ENCODE results near the gene EEA1. TPM values are rescaled to one million over a fixed set of nuclear protein-coding genes. Genes with fewer than 3 reads are reported as not detected.

EEA1 gene
- total RNA-seq, 1 experiment from 2014 or later = 14.9 TPM

GRCh38 chr12:92739113-92739512 lies 190.0 kb downstream of the EEA1 start:
- no peak overlapping the region for H3K4ac ChIP-seq (ENCODE audit: low read depth, low read length)
- no peak overlapping the region for H3K27ac Mint-ChIP-seq
- H4K91ac ChIP-seq (ENCODE audit: insufficient read length, low read depth, low read length) = no peak overlapping the region
- no peak overlapping the region for H4K8ac ChIP-seq (replicated peaks; ENCODE audit: insufficient read length, low read depth, low read length)
- no peaks in the 10 kb centered on the region for H3K9me3 ChIP-seq (ENCODE audit: control insufficient read depth, low read depth, low read length)
- H3K4me1 ChIP-seq (ENCODE audit: insufficient read depth, low read length) = no peaks in the 10 kb centered on the region; the same call in 1 of the 2 replicates
- H2BK120ac ChIP-seq (ENCODE audit: low read depth, low read length, poor library complexity, severe bottlenecking) = no peak overlapping the region
- no peak overlapping the region for H3K4me2 ChIP-seq (ENCODE audit: insufficient read depth, insufficient read length, low read length)
- no peak overlapping the region for H3K9ac ChIP-seq (ENCODE audit: extremely low read depth, insufficient read length, low read length)
- no peak overlapping the region for H2AFZ ChIP-seq (ENCODE audit: low read length)
- no peaks in the 10 kb centered on the region for H3K9me3 Mint-ChIP-seq
- H3K27me3 Mint-ChIP-seq (ENCODE audit: low read depth) = no peaks in the 10 kb centered on the region
- no peaks in the 10 kb centered on the region for H3K27me3 ChIP-seq (ENCODE audit: insufficient read depth, low read length)
- no peak overlapping the region for H2BK15ac ChIP-seq (ENCODE audit: low read depth, low read length)
- TF ChIP-seq CTCF (conservative IDR thresholded peaks at IDR 0.05) = no peak
- H3K23ac ChIP-seq (ENCODE audit: insufficient read length, low read depth, low read length) = no peak overlapping the region
- no peak overlapping the region for H2BK12ac ChIP-seq (ENCODE audit: insufficient read length, low read depth, low read length)
- no peak overlapping the region for H2BK5ac ChIP-seq (ENCODE audit: insufficient read length, low read length)
- H2BK20ac ChIP-seq (ENCODE audit: low read depth, low read length, poor library complexity, severe bottlenecking) = no peak overlapping the region
- H3K14ac ChIP-seq (ENCODE audit: insufficient read depth, low read length) = no peak overlapping the region
- no CpG with 5 or more reads among the region's 4 CpGs for WGBS (ENCODE audit: extremely low coverage, insufficient read length, low lambda C conversion rate)
- no peak overlapping the region for H2AK5ac ChIP-seq (ENCODE audit: insufficient read length, low read length)
- H3K23me2 ChIP-seq (ENCODE audit: insufficient read length, low read depth, low read length, poor library complexity, severe bottlenecking) = no peaks in the 10 kb centered on the region
- DNase-seq = no peak
- no peak overlapping the region for H4K5ac ChIP-seq (ENCODE audit: insufficient read length, low read depth, low read length)
- no peaks in the 10 kb centered on the region for H3K36me3 Mint-ChIP-seq (ENCODE audit: insufficient read depth in 1 of 3, low read depth in 3 of 3)
- H3K56ac ChIP-seq (ENCODE audit: insufficient read length, low read depth, low read length) = no peak overlapping the region
- H3T11ph ChIP-seq (ENCODE audit: low read length) = no peak overlapping the region
- H3K27ac ChIP-seq (ENCODE audit: insufficient read length, low read depth, low read length) = no peak overlapping the region
- H3K18ac ChIP-seq (ENCODE audit: insufficient read length, low read depth, low read length) = no peak overlapping the region
- no peaks in the 10 kb centered on the region for H4K20me1 ChIP-seq (ENCODE audit: control insufficient read depth, insufficient read depth, insufficient read length)
- peaks cover 0 to 4% of the 10 kb centered on the region in 2 experiments; a peak in 3 of 4 replicates for H3K4me1 Mint-ChIP-seq
- H3K79me1 ChIP-seq (ENCODE audit: insufficient read depth, low read depth, low read length, poor library complexity, severe bottlenecking) = no peaks in the 10 kb centered on the region
- H3K79me2 ChIP-seq (ENCODE audit: insufficient read depth, low read length) = no peaks in the 10 kb centered on the region
- H3K4me3 Mint-ChIP-seq = no peak overlapping the region

Data from H9 (cell line).